Uterus (tissue), 4 donors: ENCODE data around the gene ULK3. TPM values are rescaled to one million over a fixed set of nuclear protein-coding genes. Genes with fewer than 3 reads are reported as not detected.

Source experiments
- DNase-seq, 2 donors: peaks; one replicate each; pipeline ENCODE4 v3.0.0-alpha.2; 2019 to 2020
- H3K27ac ChIP-seq, 2 donors: fragments of 200-600 bp; sonication (generic); 1 replicate in 1 of 2; 2 replicates in 1 of 2; pipeline ENCODE4 v1.5.1; 2016 to 2018
- H3K27me3 ChIP-seq, 2 donors: fragments of 200-600 bp; sonication (generic); one replicate each; pipeline ENCODE4 v1.5.1; 2018 to 2019; ENCODE audit warnings: control low read depth in 1 of 2
- H3K36me3 ChIP-seq, 2 donors: fragments of 200-600 bp; sonication (generic); one replicate each; pipeline ENCODE4 v1.5.1; 2019; ENCODE audit warnings: control low read depth in 1 of 2
- H3K4me1 ChIP-seq, 2 donors: fragments of 200-600 bp; sonication (generic); one replicate each; pipeline ENCODE4 v1.5.1; 2018 to 2019; ENCODE audit warnings: control low read depth in 1 of 2
- H3K4me3 ChIP-seq, 2 donors: fragments of 200-600 bp; sonication (generic); 1 replicate in 1 of 2; 2 replicates in 1 of 2; pipeline ENCODE4 v1.5.1; 2018 to 2019; ENCODE audit warnings: mild to moderate bottlenecking in 1 of 2
- H3K9me3 ChIP-seq, 2 donors: fragments of 200-600 bp; sonication (generic); one replicate each; pipeline ENCODE4 v1.5.1; 2019; ENCODE audit warnings: control low read depth in 1 of 2
- CTCF ChIP-seq, 4 experiments: fragments of 200-600 bp in 2 of 4; fragments of 450-650 bp in 2 of 4; sonication (generic) in 2 of 4; IDR thresholded peaks; one replicate each; pipeline ENCODE4 v1.5.1; 2016 to 2019; ENCODE audit warnings: antibody characterized with exemption in 4 of 4, mild to moderate bottlenecking in 2 of 4, moderate library complexity in 1 of 4
- POLR2A ChIP-seq, 2 donors: fragments of 450-650 bp; IDR thresholded peaks; one replicate each; pipeline ENCODE4 v1.6.1; 2016; ENCODE audit warnings: antibody characterized with exemption in 2 of 2, mild to moderate bottlenecking in 1 of 2, moderate library complexity in 1 of 2
- intact Hi-C: fragments of 100-400 bp; cut with DNase I; formaldehyde crosslinking; loops from one replicate; pipeline ENCODE4 v1.15.1; 2023; ENCODE audit warnings: low total_unique reads
- total RNA-seq, 4 donors: library from RNA; depleted of rRNA in 3 of 4; stranded (reverse); fragments of >200 nt in 3 of 4; gene quantifications; one replicate each; pipeline versions ENCODE4 v1.1.0 to v1.2.4, GENCODE V29; 2014 to 2023
- donor health status: DM: yes; HTN: yes; CAD: no.

The ULK3 gene
- total RNA-seq, 4 donors from 2014 or later: 29.0 to 105 (median 41.2) TPM

- H3K4me1 ChIP-seq: peaks cover 1 to 2% of the 10 kb centered on the region in 2 donors
- intact Hi-C loops: no loop called here
- no peak for DNase-seq
- no peak overlapping the region for H3K4me3 ChIP-seq
- no peaks in the 10 kb centered on the region for H3K36me3 ChIP-seq
- H3K9me3 ChIP-seq: no peaks in the 10 kb centered on the region
- TF ChIP-seq POLR2A (IDR thresholded peaks at IDR 0.05): no peak
- TF ChIP-seq CTCF (IDR thresholded peaks at IDR 0.05): no peak
- H3K27ac ChIP-seq: no peak overlapping the region
- no peaks in the 10 kb centered on the region for H3K27me3 ChIP-seq
Observed at GRCh38 chr15:74864296-74864695, 21.3 kb upstream of the ULK3 start.

GRCh38 chr15:74863239-74864056, 20.5 kb upstream of the ULK3 start:
- TF ChIP-seq CTCF (IDR thresholded peaks at IDR 0.05) (no peak), POLR2A (IDR thresholded peaks at IDR 0.05) (no peak)
- Histone ChIP-seq H3K27ac (no peak overlapping the region), H3K9me3 (no peaks in the 10 kb centered on the region), H3K36me3 (no peaks in the 10 kb centered on the region), H3K4me1 (no peaks in the 10 kb centered on the region), H3K4me3 (no peak overlapping the region), H3K27me3 (no peaks in the 10 kb centered on the region)
- intact Hi-C loops: no loop called here
- DNase-seq: no peak

- H3K27ac ChIP-seq: no peak overlapping the region
- TF ChIP-seq POLR2A (IDR thresholded peaks at IDR 0.05): no peak
- TF ChIP-seq CTCF (IDR thresholded peaks at IDR 0.05): no peak
- no peaks in the 10 kb centered on the region for H3K4me1 ChIP-seq
- no peaks in the 10 kb centered on the region for H3K36me3 ChIP-seq
- no peak overlapping the region for H3K4me3 ChIP-seq
- DNase-seq: no peak
- intact Hi-C loops: no loop called here
- H3K9me3 ChIP-seq: no peaks in the 10 kb centered on the region
- H3K27me3 ChIP-seq: no peaks in the 10 kb centered on the region
Observed at GRCh38 chr15:74858369-74858740, 15.4 kb upstream of the ULK3 start.

- no peak overlapping the region for H3K27ac ChIP-seq
- no peaks in the 10 kb centered on the region for H3K27me3 ChIP-seq
- no peak overlapping the region for H3K4me3 ChIP-seq
- no peaks in the 10 kb centered on the region for H3K36me3 ChIP-seq
- H3K4me1 ChIP-seq: no peaks in the 10 kb centered on the region
- intact Hi-C loops: no loop called here
- no peak for DNase-seq
- no peak for TF ChIP-seq POLR2A (IDR thresholded peaks at IDR 0.05)
- TF ChIP-seq CTCF (IDR thresholded peaks at IDR 0.05): no peak
- H3K9me3 ChIP-seq: no peaks in the 10 kb centered on the region
Observed at GRCh38 chr15:74857671-74858368, 14.9 kb upstream of the ULK3 start.

GRCh38 chr15:74857082-74857655, 14.2 kb upstream of the ULK3 start:
- intact Hi-C loops: no loop called here
- Histone ChIP-seq H3K27me3 (no peaks in the 10 kb centered on the region), H3K4me1 (no peaks in the 10 kb centered on the region), H3K36me3 (no peaks in the 10 kb centered on the region), H3K4me3 (no peak overlapping the region), H3K9me3 (no peaks in the 10 kb centered on the region), H3K27ac (no peak overlapping the region)
- TF ChIP-seq CTCF (IDR thresholded peaks at IDR 0.05) (no peak), POLR2A (IDR thresholded peaks at IDR 0.05) (no peak)
- no peak for DNase-seq
